Stimulated activated CD8-positive, alpha-beta memory T cell treated with anti-CD3 and anti-CD28 coated beads, Interleukin-12 subunit alpha, Interleukin-12 subunit beta, amount 100 ng/mL, for 24 hours (primary cell): Measurements from ENCODE around the gene PTHLH.

Source experiments
- DNase-seq: peaks from one replicate; pipeline ENCODE4 v3.0.0-alpha.2; 2020; ENCODE audit errors: extremely low read depth

The PTHLH gene

GRCh38 chr12:27972721-27973120 is at the start of gene PTHLH:
PTHLH (minus strand) TSS chr12:27972733; CDS start chr12:27969494, 3,239 bp downstream.
- DNase-seq: no peak

GRCh38 chr12:28021704-28022103 is 49.2 kb upstream of the PTHLH start:
- DNase-seq: no peak

GRCh38 chr12:28017873-28018255 is 45.3 kb upstream of the PTHLH start:
- DNase-seq: no peak

GRCh38 chr12:28017126-28017872 is 44.8 kb upstream of the PTHLH start:
- no peak for DNase-seq

- DNase-seq: no peak
These were observed 42.6 kb upstream of the PTHLH start for GRCh38 chr12:28015165-28015564.

GRCh38 chr12:28014196-28014595 is 41.7 kb upstream of the PTHLH start:
- no peak for DNase-seq

GRCh38 chr12:28012333-28012918 is 39.9 kb upstream of the PTHLH start:
- DNase-seq: no peak

GRCh38 chr12:28010036-28010435 is 37.5 kb upstream of the PTHLH start:
- no peak for DNase-seq

- DNase-seq: no peak
These were observed 27.4 kb upstream of the PTHLH start for GRCh38 chr12:27999970-28000369.

- no peak for DNase-seq
These were observed 27.0 kb upstream of the PTHLH start for GRCh38 chr12:27999521-27999920.

GRCh38 chr12:27998658-27999057 is 26.1 kb upstream of the PTHLH start:
- DNase-seq: no peak

GRCh38 chr12:27998170-27998569 is 25.6 kb upstream of the PTHLH start:
- no peak for DNase-seq

- no peak for DNase-seq
These were observed 24.2 kb upstream of the PTHLH start for GRCh38 chr12:27996761-27997160.

GRCh38 chr12:27995406-27995805 is 22.9 kb upstream of the PTHLH start:
- DNase-seq: no peak

GRCh38 chr12:27988594-27989233 is 16.2 kb upstream of the PTHLH start:
- DNase-seq: no peak

- no peak for DNase-seq
These were observed 14.8 kb upstream of the PTHLH start for GRCh38 chr12:27987331-27987730.

- no peak for DNase-seq
These were observed 11.7 kb upstream of the PTHLH start for GRCh38 chr12:27984275-27984674.

- DNase-seq: no peak
These were observed 10.4 kb upstream of the PTHLH start for GRCh38 chr12:27982951-27983350.

- DNase-seq: no peak
These were observed 9.9 kb upstream of the PTHLH start for GRCh38 chr12:27982385-27982784.

- DNase-seq: no peak
These were observed 9.3 kb upstream of the PTHLH start for GRCh38 chr12:27981874-27982273.

GRCh38 chr12:27979145-27979544 is 6.6 kb upstream of the PTHLH start:
- DNase-seq: no peak

- DNase-seq: no peak
These were observed 2.9 kb upstream of the PTHLH start for GRCh38 chr12:27975222-27976136.
